GM19238 (cell line): ENCODE data around the gene FPR3.
"Not testable (repeated sequence)": the region's sequence is repeated elsewhere in the genome, so short reads cannot be mapped to it uniquely, and the experiment has no call there.

ENCODE experiments used
- DNase-seq: peaks from one replicate; pipeline ENCODE4 v3.0.0; 2011; ENCODE audit warnings: low spot score; ENCODE audit not compliant: insufficient read length

Gene FPR3

DNA sequence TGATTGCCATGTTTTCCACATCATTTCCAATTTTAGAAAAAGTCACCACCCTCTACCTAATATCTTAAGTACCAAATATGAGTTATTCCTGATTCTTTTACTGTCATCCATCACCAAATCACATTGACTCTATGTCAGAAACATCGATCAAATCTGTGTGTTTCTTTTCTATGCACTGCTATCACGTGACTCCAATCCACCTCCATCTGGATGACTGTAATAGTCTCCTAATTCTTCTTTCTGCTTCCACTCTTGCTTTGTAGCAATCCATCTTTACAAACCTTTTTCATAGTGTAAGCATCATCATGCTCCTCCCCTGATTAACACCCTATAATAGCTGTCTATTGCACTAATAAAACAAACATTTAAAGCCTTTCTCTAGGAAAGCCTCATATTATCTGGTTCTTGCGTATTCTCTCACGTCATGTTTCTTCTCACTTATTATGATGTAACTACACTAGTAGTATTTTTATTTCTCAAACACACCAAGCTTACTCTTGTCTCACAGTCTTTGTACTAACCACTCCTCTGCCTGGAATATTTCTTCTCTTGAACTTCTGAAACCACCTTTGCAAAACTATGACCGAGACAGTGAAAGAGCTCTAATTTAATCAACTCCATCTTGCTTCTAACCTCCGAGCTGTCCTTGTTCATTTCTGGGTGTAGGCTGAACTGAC lies 10.7 kb upstream of the FPR3 start:
- no peak for DNase-seq

DNA sequence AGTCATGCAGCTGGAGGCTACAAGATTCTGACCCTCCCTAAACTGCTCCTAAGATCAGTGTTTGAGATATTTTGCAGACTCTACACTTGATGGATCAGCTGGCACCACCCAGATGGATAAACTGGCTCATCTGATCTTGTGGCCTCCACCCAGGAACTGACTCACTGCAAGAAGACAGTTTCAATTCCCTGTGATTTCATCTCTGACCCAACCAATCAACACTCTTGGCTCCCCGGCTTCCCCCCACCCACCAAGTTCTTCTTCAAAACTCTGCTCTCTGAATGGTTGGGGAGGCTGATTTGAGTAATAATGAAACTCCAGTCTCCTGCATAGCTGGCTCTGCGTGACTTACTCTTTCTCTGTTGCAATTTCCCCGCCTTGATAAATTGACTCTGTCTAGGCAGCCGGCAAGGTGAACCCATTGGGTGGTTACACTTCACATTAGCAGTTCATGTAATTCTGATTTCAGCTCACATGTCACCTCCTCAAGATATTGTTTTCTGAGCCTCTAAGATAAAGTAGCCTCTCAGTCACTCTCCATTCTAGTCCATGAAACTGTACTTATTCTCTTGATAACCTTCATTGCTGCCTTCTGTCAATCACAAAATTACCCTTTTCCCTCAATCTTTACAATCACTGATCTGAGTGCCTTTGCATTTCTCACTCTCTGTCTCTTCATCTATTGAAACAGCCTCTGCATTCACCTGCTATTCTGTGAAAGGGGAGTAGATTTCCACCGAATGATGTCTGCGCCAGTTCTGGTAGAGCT lies 9.9 kb upstream of the FPR3 start:
- no peak for DNase-seq

DNA sequence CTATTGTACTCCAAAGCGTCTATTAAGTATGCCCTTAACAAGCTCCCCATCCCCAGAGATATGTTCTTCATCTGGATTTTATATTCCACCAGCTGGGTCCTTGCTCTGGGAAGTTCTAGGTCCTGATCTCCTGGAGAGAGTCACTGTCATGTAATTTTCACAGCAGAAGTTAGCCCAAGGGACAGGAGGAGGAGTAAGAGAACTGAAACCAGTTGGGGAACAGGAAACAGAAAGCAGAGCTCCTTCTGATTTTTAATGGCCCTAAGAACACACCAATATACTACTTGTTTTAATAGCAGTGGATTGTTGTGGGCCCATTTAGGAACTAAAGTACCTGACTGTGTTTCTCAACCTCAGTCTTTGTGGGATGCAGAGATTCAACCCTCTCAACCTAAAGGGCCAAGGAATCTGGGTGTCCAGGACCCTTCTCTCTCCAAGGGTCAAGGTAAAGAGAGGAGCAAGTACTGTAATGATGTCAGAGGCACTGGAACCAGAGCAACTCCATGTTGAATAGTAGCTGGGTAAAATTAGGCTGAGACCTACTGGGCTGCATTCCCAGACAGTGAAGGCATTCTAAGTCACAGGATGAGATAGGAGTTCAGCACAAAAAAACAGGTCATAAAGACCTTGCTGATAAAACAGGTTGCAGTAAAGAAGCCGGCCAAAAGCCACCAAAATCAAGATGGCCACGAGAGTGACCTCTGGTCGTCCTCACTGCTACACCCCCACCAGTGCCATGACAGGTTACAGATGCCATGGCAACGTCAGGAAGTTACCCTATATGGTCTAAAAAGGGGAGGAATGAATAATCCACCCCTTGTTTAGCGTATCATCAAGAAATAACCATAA lies 8.1 kb upstream of the FPR3 start:
- no peak for DNase-seq

DNA sequence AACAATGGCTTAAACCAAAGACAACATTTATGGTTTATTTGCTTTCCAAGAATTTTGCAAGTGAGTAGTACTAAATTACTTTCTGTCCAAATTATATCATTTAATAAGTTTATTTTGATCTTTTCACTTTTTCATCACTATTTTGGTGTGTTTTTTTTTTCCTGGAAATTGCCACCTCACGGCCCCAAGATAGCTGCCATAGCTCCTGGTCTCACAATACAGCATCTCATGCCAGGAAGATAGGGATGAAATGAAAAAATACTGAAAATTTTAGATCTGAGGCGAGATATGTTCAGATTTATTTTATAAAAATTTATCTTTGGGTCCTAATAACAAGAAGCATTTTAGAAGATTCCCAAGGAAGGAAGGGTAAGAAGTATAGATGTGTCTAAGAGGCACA lies 6.9 kb upstream of the FPR3 start:
- no peak for DNase-seq

DNA sequence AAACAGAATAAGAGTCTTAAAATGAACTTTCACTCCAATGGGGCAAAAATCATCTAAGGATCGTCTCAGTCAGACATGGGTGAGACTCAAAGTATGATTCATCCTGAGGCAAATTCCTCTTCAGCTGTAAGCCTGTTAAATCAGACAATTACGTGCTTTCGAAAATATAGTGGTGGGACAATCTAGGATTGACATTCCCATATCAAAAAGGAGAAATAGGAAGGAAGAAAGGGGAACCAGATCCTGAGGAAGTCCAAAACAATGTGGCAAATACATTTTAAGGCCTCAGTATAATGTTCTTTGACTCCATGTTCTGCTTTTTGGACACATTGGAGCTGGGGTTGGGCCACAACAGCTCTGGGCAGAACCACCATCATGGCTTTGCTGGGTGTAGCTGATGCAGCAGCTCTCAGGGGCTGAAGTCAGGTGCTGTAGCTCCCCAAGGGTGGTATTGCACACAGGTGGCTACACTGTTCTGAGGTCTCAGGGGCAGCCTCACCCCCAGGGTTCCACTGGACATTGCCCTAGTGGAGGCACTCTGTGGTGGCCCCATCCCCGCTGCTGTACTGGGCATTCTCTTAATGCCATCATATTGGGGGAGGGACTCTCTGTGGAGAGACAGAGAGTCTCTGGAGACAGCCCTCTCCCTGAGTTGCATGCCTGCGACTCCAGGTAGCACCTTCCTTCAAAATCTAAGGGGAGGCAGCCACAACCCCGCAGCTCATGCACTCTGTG lies 5.7 kb upstream of the FPR3 start:
- DNase-seq: no peak

DNA sequence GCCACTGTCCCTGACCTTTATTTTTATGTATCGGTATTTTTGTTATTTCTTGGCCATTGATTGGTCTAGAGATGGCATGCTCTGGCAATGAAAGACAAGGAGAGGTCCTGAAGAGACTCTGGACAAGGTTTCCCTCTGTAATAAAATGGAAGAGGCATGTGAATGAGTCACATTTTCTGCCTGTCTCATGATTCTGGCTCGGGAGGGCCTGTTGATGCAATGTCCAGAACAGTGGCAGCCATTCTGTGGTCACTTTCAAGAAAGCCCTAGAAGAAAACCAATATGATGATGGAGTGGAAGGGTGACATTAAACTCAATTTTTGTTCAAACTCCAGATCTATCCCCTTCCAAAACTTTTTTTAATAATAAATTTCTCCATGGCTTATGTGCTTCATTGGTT lies 2.0 kb upstream of the FPR3 start:
- no peak for DNase-seq

DNA sequence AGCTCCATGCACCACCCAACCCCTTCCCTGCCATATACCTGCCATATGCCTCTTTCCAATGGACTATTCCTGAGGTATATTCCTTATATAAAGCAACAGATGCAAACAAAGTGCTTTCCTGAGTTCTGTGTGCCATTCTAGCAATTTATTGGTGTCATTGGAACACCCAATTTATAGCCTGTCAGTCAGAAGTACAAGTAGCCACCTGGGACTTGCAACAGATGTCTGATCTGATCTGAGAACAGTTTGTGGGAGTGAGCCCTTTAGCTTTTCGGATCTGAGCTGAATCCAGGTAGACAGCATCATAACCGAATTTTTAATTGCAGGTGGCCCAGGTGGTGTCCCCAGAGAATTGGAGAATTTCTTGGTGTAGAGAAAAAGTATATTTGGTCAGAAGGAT lies 963 bp upstream of the FPR3 start:
- DNase-seq: no peak

DNA sequence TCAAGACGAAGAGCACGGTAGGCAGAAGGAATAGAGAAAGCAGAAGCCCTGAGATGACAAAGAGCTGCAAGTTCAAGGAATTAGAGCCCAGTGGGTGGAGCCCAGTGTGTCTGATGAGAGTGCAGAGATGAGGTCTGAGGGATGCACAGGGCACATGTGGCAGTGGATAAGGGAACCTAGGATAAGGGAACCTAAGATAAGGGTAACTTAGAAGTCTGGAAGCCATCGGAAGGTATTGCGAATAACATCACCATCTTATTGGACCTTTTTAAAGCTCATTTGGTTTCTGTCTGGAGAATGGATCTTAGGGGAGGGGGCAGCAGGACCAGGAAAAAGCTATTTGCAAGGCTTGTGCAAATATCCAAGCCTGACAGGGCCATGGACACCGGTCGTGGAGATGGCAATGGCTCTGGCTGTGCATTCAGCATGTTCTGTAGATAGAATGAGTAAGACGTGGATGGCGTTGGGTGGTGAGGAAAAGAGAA lies 1.3 kb downstream of the FPR3 start:
- DNase-seq: no peak

DNA sequence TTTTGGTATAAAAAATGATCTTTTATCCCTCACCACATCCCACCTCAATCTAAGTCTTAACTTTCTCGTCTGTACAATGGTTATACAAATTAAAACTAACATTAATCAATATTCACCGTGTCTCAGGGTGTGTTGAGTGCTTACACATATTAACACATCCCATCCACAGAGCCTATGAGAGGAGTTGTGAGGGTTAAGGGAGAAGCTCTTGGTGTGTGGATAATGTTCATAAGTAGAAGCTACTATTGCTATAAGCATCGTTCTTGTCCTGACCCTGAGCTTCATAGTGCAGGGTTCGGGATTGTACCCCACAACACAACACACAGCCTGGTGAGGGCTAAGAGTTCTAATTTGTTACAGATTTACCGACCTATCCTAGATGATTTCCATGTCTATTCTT lies 2.5 kb downstream of the FPR3 start:
- DNase-seq: no peak

DNA sequence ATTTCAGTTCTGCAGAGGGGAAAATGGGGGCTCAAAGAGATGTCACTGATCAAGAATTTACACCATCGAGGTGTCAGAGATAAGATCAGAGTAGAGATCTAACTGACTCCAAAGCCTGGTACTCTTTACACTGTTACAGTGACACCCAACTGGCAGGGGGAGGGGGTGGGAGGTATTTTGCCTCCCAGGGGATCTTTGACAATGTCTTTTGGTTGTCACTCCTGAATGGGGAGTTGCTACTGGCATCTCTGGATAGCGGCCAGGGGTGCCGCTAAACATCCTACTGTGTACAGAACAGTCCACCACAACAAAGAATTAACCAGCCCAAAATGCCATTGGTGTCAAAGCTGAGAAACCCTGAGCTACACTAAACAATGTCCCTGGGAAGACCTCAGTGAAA lies 3.1 kb downstream of the FPR3 start:
- no peak for DNase-seq

DNA sequence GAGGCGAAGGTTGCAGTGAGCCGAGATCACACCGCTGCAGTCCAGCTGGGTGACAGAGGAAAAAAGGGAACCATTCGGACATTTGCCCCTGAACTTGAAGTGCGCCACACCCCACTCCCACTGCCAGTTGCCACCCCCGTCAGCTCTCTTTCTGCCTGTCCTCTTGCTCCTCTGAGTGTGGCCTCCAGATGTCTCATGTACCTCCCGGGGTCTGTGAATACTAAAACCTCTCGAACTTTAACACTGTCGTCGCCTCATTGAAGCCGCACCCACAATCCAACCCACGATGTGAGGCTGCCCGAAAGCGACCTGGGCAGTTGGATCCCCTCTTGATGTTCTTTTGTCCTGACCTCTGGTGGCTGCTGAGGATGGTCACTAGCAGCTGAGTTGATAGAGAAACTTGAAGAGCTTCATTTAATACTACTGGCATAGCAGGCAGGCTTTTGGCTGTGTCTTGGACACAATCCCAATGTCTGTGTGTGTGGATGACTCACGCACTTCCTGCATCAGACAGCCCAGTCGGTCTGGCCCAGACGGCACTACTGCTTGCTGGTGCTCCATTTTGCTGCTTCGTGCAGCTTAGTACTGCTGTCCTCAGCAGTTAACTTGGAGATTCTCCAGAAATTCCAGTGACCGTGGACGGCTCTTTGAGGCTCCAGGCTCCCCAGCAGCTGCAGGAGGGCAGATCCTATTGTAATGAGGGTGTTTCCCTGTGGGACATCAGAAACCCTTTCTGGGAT lies 4.2 kb downstream of the FPR3 start:
- DNase-seq: no peak

DNA sequence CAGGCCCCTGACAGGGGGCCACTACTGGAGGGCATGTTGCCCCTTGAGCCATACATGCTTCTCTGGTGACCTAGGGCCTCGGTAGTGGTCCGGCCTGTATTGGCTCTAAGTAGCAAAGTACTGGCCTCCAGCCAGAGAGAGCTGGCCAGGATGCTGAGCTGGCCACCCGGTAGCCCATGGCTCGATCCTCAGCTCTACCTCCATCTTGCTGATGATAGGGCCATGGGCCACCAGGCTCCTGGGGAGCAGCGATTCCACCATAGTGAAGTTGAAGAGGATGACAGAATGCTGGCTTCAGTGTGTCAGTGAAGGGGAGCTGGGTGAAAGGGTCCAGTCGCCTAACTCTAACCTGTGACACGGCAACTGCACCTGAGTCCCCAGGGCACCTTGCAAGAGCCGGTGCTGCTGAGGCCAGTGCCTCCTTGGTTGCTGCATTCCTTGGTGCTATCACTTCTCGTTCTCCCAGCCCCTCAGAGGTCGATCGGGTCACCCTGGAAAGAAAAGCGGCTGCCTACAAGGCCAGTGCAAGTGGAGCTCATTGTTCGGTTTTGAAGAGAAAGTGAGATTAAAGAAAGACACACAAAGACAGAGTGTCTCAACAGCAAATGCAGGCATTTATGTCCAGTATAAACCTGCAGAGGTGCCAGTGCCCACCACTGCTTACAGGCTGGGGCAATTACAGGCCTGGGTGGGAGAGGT lies 5.0 kb downstream of the FPR3 start:
- DNase-seq: no peak

DNA sequence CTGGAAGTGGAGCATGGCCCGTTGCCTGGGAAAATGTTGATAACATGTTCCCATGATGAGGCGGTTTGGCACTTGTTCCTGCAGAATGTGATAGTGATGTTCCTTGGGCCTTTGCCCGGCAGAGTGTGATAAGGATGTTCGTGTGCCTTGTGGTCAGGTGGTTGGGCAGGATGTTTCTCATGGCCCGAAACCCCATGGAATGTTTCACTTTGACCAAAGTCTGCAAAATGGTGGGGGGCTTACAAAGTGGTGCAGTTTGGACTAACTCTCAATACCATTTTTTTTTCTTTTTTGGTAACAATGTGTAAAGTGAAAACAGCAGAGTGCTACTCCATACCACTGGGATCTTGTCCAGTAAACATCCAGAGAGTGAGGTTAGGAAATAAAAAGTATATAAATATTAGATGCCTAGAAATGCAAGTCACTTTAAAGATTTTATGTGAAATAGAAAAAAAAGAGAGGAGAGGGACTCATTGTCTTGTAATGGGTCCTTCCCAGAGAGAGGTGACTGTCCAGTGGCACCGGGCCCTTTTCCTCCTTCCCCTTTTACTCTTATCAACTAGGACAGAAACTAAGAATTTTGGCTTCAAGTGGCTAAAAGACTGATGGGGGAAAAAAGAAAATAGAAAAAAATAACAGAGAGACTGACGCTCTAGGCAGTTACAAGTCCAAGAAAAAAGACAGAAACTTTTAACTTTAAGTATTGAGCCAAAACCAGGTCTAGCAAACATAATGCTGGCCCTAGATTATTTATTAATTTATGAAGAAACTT lies 5.7 kb downstream of the FPR3 start:
- no peak for DNase-seq

DNA sequence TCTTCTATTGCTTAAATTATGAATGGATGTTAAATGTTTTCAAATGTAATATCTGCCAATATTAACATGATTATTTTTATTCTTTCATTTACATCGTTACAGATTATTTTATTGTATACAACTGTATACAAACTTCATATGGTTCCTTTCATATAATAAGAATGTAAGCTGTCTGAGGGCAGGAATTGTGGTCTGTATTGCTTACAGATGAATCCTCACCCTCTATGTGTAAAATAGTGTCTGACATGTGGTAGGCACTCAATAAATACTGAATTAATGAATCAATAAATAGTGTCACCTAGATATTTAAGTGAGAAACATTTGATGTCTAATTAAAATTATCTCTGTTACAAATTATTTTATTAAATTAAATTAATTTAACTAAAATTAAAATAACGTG lies 7.8 kb downstream of the FPR3 start:
- no peak for DNase-seq

DNA sequence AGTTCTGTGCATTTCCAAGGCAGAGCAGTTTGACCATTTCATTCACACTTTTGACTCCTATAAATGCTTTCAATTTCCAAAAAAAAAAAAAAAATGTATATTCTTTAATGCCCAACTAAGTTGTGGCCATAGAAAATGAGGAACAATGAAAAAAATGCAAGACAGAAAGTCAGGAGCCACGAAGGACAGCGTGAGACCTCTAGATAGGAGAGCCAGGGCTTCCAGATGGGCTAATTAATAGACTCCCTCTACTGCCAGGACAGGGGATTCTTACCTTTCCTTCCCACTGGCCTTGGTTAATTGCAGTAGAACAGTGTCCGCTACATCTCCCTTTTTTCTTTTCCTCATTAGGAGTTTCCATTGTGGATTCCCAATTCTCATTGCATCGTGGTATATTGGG lies 8.6 kb downstream of the FPR3 start:
- no peak for DNase-seq

DNA sequence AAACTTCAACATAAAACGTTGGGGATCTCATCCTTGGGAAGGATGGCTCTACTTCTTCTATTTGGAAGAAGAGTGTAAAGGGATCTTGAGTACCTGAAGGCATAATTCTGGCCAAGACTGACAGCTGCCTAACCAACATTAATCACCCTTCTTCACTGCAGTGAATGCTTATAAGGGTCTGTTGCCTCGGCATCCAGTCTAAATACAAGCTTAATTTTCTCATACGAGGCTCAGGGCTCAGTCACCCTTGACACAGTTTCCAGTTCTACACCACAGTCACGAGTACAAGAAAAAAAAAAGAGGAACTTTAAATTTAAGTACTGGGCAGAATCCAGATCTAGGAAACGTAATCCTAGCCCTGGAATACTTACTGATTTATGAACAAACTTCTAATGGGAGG lies 9.0 kb downstream of the FPR3 start:
- DNase-seq: no peak

DNA sequence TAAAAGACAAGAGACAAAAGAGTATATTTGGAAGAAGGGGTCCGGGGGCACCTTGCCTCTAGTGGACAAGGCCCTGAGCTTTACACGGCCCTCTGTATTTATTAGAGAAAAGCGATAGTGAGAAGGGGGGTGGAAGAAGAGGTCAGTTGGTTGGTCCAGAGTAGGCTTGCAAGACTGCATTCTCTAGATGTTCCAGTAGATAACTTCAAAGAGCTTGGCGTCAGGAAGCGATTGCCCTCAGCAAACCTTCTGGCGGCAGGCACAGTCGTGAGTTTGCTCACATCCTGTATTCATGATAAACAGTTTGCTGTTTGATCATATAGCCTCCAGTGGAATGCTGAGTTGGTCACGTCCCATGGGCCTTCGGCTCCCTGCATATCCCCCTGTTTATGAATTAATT lies 9.8 kb downstream of the FPR3 start:
- not testable (repeated sequence) for DNase-seq

DNA sequence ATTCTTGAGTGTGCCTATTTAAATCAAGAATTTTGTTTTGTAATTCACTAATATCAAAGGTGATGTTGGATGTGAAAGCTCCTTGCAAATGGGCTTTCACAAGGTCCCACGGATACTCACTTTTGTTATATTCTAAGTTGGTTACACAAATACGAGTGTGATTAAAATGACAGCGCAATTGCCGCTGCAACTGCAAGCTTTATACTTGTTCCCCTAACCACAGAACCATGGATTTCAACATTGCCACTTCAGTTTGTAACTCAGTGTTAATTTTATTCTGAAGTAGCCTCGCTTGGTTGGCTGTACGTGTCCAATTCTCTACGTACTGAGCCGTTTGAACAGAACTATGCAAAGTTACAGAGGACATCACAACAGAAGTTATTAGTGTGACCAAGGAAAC lies 10.4 kb downstream of the FPR3 start:
- not testable (repeated sequence) for DNase-seq

DNA sequence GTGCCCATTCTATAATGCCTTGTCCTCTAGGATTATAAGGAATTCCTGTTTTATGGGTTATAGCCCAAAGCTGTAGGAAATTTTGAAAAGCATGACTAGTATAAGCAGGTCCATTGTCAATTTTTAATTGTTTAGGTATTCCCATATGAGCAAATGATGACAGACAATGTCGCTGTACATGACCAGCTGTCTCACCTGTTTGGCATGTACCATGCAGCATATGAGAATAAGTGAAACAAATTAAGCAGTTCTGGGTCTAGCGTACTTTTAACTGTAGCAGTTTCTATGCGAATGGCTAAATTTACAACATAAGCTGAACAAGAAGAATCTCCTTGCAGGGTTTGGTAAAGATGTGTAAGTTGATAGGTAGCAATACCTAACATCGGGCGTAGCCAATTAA lies 11.6 kb downstream of the FPR3 start:
- DNase-seq: not testable (repeated sequence)
